GM12874 (cell line): ENCODE results near the gene MMS19.

Experiments
- TF ChIP-seq, protein P1 (sequence below): IDR thresholded peaks from 2 replicates; pipeline ENCODE4 v1.5.1; 2011; ENCODE audit warnings: low read depth, mild to moderate bottlenecking, control low read depth, low read length, moderate library complexity; ENCODE audit not compliant: insufficient read depth

The MMS19 gene

DNA sequence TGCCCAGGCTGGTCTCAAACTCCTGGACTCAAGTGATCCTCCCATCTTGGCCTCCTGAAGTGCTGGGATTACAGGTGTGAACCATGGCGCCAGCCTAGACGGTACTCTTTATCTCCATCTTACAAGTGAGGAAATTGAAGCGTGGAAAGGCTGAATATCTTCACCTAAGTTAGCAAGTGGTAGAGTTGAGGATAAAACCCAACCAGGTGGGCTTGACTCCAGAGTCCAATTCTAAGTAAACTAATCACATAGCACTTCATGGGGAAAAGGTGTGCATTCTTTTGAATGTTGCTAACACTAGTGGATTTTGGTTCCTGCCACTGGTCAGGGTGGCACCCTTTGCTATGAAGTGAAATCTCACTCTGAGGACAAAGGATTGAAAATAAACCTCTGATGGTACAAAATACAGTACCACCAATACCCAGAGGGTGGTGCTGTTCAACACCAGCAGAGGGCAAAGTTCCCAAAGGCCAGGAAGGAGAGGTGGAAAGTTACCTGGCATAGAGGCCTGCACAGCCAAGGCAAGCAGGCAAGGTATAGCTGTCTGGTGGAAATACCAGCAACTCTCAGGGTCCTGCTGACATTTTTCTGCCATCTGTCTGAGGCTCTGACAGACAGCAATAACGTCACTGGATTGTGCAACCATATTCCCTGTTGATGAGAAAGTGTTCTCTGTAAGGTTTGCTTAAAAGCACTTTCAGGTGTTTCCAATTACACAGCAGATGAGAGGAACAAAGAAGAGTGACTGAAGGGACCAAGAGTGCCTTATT, 34.7 kb downstream of the MMS19 start:
- TF ChIP-seq, protein P1, sequence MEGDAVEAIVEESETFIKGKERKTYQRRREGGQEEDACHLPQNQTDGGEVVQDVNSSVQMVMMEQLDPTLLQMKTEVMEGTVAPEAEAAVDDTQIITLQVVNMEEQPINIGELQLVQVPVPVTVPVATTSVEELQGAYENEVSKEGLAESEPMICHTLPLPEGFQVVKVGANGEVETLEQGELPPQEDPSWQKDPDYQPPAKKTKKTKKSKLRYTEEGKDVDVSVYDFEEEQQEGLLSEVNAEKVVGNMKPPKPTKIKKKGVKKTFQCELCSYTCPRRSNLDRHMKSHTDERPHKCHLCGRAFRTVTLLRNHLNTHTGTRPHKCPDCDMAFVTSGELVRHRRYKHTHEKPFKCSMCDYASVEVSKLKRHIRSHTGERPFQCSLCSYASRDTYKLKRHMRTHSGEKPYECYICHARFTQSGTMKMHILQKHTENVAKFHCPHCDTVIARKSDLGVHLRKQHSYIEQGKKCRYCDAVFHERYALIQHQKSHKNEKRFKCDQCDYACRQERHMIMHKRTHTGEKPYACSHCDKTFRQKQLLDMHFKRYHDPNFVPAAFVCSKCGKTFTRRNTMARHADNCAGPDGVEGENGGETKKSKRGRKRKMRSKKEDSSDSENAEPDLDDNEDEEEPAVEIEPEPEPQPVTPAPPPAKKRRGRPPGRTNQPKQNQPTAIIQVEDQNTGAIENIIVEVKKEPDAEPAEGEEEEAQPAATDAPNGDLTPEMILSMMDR: peak; percentile 75

DNA sequence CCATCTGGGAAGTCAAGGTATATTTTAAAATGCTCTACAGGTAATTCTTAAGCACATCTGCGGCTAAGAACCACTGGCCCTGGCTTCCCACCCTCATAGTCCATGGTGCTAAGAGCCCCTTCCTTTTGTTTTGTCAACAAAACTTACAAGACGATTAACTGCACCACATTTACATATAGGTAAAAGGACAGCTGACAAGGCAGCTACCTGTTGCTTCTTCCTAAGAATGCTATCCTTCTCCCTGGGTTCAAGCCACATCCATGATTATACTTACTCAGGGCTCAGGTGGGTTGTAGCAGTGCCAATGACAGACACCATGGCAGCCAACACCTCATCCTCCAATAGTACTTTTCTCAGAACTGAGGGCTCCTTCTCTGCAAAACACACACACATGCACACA, 35.9 kb downstream of the MMS19 start:
- TF ChIP-seq, protein P1: no peak

DNA sequence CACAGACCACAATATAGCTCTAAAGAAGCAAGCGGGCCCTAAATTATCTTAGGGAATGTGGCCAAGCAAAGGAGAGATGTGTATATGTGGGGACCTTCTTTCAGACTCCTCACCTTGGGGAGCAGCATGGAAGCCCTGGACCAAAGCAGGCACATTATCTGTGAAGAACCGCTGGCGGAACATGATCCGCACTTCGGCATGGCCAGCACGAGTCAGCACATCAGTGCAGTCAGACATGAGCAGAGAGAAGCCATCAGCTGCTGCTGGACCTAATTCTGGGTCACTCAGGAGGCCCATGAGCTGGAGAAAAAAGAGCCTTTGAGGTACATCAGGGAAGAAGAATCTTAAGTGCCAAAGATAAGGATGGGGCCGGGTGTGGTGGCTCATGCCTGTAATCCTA, 38.3 kb downstream of the MMS19 start:
- TF ChIP-seq, protein P1: no peak

DNA sequence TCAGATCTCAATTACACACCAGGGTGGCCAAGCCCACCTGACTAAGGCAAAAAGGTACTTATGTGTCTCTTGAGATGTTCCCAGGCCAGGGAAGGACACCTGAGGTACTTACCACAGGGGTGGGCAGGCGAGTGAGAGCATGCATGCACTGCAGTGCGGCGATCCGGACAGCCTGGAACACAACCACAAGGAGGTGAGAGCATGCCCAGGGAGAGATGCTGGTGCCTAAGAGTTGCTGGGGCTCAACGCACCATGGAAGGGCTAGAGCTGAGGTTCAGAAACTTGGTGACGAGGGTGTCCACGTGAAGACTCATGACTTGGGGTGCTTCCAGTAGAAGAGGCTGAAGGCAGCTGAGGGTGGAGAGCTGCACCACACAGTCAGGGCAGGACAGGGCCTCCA, 39.1 kb downstream of the MMS19 start:
- TF ChIP-seq, protein P1: no peak

DNA sequence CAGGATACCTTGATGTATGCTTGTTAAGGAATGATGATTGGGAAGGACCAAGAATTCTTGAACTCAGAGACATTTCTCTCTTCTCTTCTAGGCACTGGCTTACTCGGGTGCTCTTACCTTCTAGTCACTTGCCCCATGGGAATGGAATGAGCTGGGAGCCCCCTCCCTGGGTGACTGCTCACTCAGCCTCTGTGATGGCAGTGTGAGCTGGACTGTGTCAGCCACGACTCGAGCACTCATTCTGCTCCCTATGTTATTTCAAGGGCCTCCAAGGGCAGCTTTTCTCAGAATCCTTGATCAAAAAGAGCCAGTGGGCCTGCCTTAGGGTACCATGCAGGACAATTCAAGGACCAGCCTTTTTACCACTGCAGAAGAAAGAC, 41.5 kb downstream of the MMS19 start:
- TF ChIP-seq, protein P1: no peak

DNA sequence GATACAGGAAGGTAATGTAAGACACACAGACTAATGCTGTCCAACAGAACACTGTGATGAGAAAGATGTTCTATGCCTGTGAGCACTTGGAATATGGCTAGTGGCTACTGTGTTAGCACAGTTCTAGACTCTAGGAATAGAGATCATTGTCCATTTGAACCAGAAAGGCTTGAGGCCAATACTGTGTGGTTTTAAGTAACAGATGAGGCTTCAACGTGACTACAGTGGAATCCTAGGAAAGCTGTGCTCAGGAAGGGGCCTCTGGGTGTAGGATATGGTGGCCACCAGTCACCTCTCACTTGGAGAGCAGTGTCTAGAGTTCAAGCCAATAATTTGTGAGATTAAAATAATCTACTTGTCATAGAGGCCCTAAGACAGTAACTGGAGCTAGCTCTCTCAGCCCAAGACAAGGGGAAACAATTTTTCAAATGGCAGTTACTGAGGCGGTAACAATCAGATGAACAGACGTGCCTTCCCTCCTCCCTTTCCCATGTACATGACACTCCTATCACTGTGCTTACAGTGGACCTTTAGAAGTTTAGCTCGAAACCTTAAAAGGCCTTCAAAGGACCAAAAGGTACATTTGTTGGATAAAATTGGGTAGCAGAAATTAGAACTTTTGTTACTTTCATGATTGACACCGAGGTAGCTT, 42.1 kb downstream of the MMS19 start:
- TF ChIP-seq, protein P1: no peak

DNA sequence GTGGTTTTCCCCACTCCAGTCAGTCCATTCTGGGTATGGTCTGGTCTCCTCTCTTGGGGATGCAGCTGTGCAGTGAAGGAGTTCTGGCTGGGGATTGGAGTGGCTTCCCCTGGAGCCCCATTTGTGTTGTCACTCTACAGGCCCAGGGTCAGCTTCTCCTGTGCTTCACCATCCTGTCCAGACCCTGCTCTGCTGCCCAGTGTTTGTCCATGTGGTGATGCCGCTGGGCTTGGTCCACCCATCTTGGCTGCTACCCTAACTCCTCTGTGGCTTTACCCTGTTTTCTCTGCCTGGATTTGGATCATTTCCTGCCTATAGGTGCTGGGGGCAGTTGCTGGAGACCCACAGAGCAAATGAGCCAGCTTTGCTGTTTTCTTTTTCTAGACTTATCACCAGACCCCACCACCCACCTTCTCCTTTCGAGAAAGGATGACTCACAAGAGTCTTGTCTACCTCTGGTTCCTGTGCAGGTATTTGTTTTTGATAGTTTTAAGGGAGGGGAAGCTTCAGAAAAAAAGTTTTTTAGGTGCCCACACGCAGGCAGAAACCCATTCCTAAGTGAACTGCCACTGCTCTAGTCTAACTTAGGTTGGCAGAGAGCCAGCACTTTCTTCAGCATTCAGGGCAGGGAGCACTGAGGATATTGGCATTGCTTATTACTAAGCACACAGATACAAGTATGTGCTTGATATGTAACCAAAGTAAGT, 43.7 kb downstream of the MMS19 start:
- TF ChIP-seq, protein P1: no peak
